IMR-90 (cell line): Measurements from ENCODE around the gene IL12RB1.

Experiments
- BHLHE40 ChIP-seq: fragments of 150-350 bp; IDR thresholded peaks from 2 replicates; pipeline ENCODE4 v1.6.1; 2016; ENCODE audit warnings: mild to moderate bottlenecking, low read depth, low read length
- CEBPB ChIP-seq: IDR thresholded peaks from 2 replicates; pipeline ENCODE4 v1.6.1; 2012; ENCODE audit warnings: low read depth, low read length, improper control_type of control experiment
- CHD1 ChIP-seq: IDR thresholded peaks from 2 replicates; pipeline ENCODE4 v1.6.1; 2012; ENCODE audit warnings: low read depth, low read length, improper control_type of control experiment
- CTCF ChIP-seq: conservative IDR thresholded peaks from 2 replicates; pipeline ENCODE4 v1.5.1; 2012; ENCODE audit warnings: mild to moderate bottlenecking, low read depth, low read length, improper control_type of control experiment
- FOS ChIP-seq: fragments of 150-350 bp; IDR thresholded peaks from 2 replicates; pipeline ENCODE4 v1.6.1; 2016; ENCODE audit warnings: low read depth, low read length
- MAZ ChIP-seq: IDR thresholded peaks from 2 replicates; pipeline ENCODE4 v1.6.1; 2012; ENCODE audit warnings: low read depth, mild to moderate bottlenecking, low read length, improper control_type of control experiment, moderate library complexity, borderline replicate concordance
- MXI1 ChIP-seq: IDR thresholded peaks from 2 replicates; pipeline ENCODE4 v1.6.1; 2012; ENCODE audit warnings: low read depth, mild to moderate bottlenecking, low read length, moderate library complexity, borderline replicate concordance
- POLR2A ChIP-seq: IDR thresholded peaks from 2 replicates; pipeline ENCODE4 v1.6.1; 2012; ENCODE audit warnings: mild to moderate bottlenecking, low read depth, low read length
- RAD21 ChIP-seq: IDR thresholded peaks from 2 replicates; pipeline ENCODE4 v1.6.1; 2012; ENCODE audit warnings: low read length, improper control_type of control experiment
- RFX5 ChIP-seq: IDR thresholded peaks from 2 replicates; pipeline ENCODE4 v1.8.0; 2012; ENCODE audit warnings: low read depth, mild to moderate bottlenecking, low read length, moderate library complexity
- SMC3 ChIP-seq: fragments of 150-350 bp; IDR thresholded peaks from 2 replicates; pipeline ENCODE4 v1.6.1; 2016; ENCODE audit warnings: low read depth, mild to moderate bottlenecking, antibody characterized with exemption, low read length, moderate library complexity
- USF2 ChIP-seq: fragments of 150-350 bp; IDR thresholded peaks from 2 replicates; pipeline ENCODE4 v1.6.1; 2017; ENCODE audit warnings: mild to moderate bottlenecking, antibody characterized with exemption, low read length, low read depth
- TF ChIP-seq, protein P1 (sequence below): fragments of 150-350 bp; IDR thresholded peaks from 2 replicates; pipeline ENCODE4 v1.6.1; 2016; ENCODE audit warnings: low read depth, mild to moderate bottlenecking, low read length, moderate library complexity, borderline replicate concordance

DNA sequence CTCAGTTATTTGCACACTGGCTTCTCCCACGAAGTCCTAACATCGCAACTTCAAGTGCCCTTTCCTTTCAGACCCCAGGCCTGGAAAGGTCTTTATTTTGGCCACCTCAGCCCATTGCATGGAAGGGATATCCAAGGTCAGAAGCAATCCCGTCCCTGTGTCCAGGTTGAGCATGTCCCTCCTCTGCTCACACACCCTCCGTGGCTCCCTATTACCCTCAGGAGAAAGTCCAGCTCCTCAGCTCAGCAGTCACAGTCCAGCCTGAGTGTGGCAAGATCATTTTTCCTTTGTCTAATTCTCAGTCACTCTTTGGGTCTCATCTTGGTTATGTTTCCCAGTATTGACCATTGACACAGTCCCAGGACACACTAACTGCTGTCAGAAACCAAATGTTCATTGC is 59.6 kb downstream of the IL12RB1 start:
- TF ChIP-seq CTCF (no peak), RFX5 (no peak), POLR2A (no peak), FOS (no peak), MXI1 (no peak), SMC3 (no peak), USF2 (no peak), MAZ (no peak), CEBPB (no peak), CHD1 (no peak), RAD21 (no peak), BHLHE40 (no peak)
- TF ChIP-seq, protein P1, sequence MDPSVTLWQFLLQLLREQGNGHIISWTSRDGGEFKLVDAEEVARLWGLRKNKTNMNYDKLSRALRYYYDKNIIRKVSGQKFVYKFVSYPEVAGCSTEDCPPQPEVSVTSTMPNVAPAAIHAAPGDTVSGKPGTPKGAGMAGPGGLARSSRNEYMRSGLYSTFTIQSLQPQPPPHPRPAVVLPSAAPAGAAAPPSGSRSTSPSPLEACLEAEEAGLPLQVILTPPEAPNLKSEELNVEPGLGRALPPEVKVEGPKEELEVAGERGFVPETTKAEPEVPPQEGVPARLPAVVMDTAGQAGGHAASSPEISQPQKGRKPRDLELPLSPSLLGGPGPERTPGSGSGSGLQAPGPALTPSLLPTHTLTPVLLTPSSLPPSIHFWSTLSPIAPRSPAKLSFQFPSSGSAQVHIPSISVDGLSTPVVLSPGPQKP = no peak
